ENCODE measurements around the gene MMP17.
"Not testable (repeated sequence)": the region's sequence is repeated elsewhere in the genome, so short reads cannot be mapped to it uniquely, and the experiment has no call there.

The MMP17 gene

GRCh38 chr12:131799828-131800593 lies 28.2 kb upstream of the MMP17 start:
- Histone ChIP-seq H3K27me3 (ENCODE audit: control insufficient read depth, insufficient read depth, low read length) (no peaks in the 10 kb centered on the region), H3K27ac (ENCODE audit: low read length) (no peak overlapping the region), H3K9me3 (ENCODE audit: control insufficient read depth, insufficient read depth, low read length) (no peaks in the 10 kb centered on the region), H3K4me3 (ENCODE audit: low read length) (no peak overlapping the region), H3K4me1 (ENCODE audit: control insufficient read depth, insufficient read depth, low read length) (peaks cover 8% of the 10 kb centered on the region; the same call in 1 of the 2 replicates), H3K36me3 (ENCODE audit: control insufficient read depth, insufficient read depth, low read length) (peaks cover 7% of the 10 kb centered on the region; the same call in 1 of the 2 replicates)
- no CpG with 5 or more reads among the region's 29 CpGs for WGBS (ENCODE audit: insufficient coverage, insufficient read length)
- DNase-seq (ENCODE audit: low read depth, low spot score) = no peak

GRCh38 chr12:131800594-131801135 lies 27.5 kb upstream of the MMP17 start:
- no CpG with 5 or more reads among the region's 20 CpGs for WGBS (ENCODE audit: insufficient coverage, insufficient read length)
- Histone ChIP-seq H3K27ac (ENCODE audit: low read length) (no peak overlapping the region), H3K36me3 (ENCODE audit: control insufficient read depth, insufficient read depth, low read length) (peaks cover 7% of the 10 kb centered on the region; the same call in 1 of the 2 replicates), H3K4me1 (ENCODE audit: control insufficient read depth, insufficient read depth, low read length) (peaks cover 2% of the 10 kb centered on the region; the same call in 1 of the 2 replicates), H3K9me3 (ENCODE audit: control insufficient read depth, insufficient read depth, low read length) (no peaks in the 10 kb centered on the region), H3K27me3 (ENCODE audit: control insufficient read depth, insufficient read depth, low read length) (no peaks in the 10 kb centered on the region), H3K4me3 (ENCODE audit: low read length) (no peak overlapping the region)
- no peak for DNase-seq (ENCODE audit: low read depth, low spot score)

- peaks cover 2% of the 10 kb centered on the region; the same call in 1 of the 2 replicates for H3K4me1 ChIP-seq (ENCODE audit: control insufficient read depth, insufficient read depth, low read length)
- no peak for DNase-seq (ENCODE audit: low read depth, low spot score)
- no CpG with 5 or more reads among the region's 35 CpGs for WGBS (ENCODE audit: insufficient coverage, insufficient read length)
- no peak overlapping the region for H3K4me3 ChIP-seq (ENCODE audit: low read length)
- H3K9me3 ChIP-seq (ENCODE audit: control insufficient read depth, insufficient read depth, low read length) = no peaks in the 10 kb centered on the region
- H3K36me3 ChIP-seq (ENCODE audit: control insufficient read depth, insufficient read depth, low read length) = peaks cover 7% of the 10 kb centered on the region; the same call in 1 of the 2 replicates
- no peak overlapping the region for H3K27ac ChIP-seq (ENCODE audit: low read length)
- no peaks in the 10 kb centered on the region for H3K27me3 ChIP-seq (ENCODE audit: control insufficient read depth, insufficient read depth, low read length)
These were observed 26.8 kb upstream of the MMP17 start for GRCh38 chr12:131801254-131801866.

GRCh38 chr12:131803961-131804521 lies 24.2 kb upstream of the MMP17 start:
- Histone ChIP-seq H3K36me3 (ENCODE audit: control insufficient read depth, insufficient read depth, low read length) (peaks cover 3% of the 10 kb centered on the region; the same call in 1 of the 2 replicates), H3K4me3 (ENCODE audit: low read length) (no peak overlapping the region), H3K27me3 (ENCODE audit: control insufficient read depth, insufficient read depth, low read length) (no peaks in the 10 kb centered on the region), H3K4me1 (ENCODE audit: control insufficient read depth, insufficient read depth, low read length) (peaks cover 2% of the 10 kb centered on the region; the same call in 1 of the 2 replicates), H3K9me3 (ENCODE audit: control insufficient read depth, insufficient read depth, low read length) (no peaks in the 10 kb centered on the region), H3K27ac (ENCODE audit: low read length) (no peak overlapping the region)
- no peak for DNase-seq (ENCODE audit: low read depth, low spot score)
- no CpG with 5 or more reads among the region's 11 CpGs for WGBS (ENCODE audit: insufficient coverage, insufficient read length)

- no peaks in the 10 kb centered on the region for H3K27me3 ChIP-seq (ENCODE audit: control insufficient read depth, insufficient read depth, low read length)
- peaks cover 2% of the 10 kb centered on the region; the same call in 1 of the 2 replicates for H3K4me1 ChIP-seq (ENCODE audit: control insufficient read depth, insufficient read depth, low read length)
- no peak for DNase-seq (ENCODE audit: low read depth, low spot score)
- no peak overlapping the region for H3K27ac ChIP-seq (ENCODE audit: low read length)
- no CpG with 5 or more reads among the region's 5 CpGs for WGBS (ENCODE audit: insufficient coverage, insufficient read length)
- no peaks in the 10 kb centered on the region for H3K36me3 ChIP-seq (ENCODE audit: control insufficient read depth, insufficient read depth, low read length)
- H3K4me3 ChIP-seq (ENCODE audit: low read length) = no peak overlapping the region
- no peaks in the 10 kb centered on the region for H3K9me3 ChIP-seq (ENCODE audit: control insufficient read depth, insufficient read depth, low read length)
These were observed 22.8 kb upstream of the MMP17 start for GRCh38 chr12:131805421-131805820.

- Histone ChIP-seq H3K4me3 (ENCODE audit: low read length) (no peak overlapping the region), H3K27ac (ENCODE audit: low read length) (no peak overlapping the region), H3K36me3 (ENCODE audit: control insufficient read depth, insufficient read depth, low read length) (no peaks in the 10 kb centered on the region), H3K27me3 (ENCODE audit: control insufficient read depth, insufficient read depth, low read length) (no peaks in the 10 kb centered on the region), H3K4me1 (ENCODE audit: control insufficient read depth, insufficient read depth, low read length) (peaks cover 5% of the 10 kb centered on the region), H3K9me3 (ENCODE audit: control insufficient read depth, insufficient read depth, low read length) (no peaks in the 10 kb centered on the region)
- WGBS (ENCODE audit: insufficient coverage, insufficient read length) = no CpG with 5 or more reads among the region's 7 CpGs
- no peak for DNase-seq (ENCODE audit: low read depth, low spot score)
These were observed 21.5 kb upstream of the MMP17 start for GRCh38 chr12:131806674-131807073.

- no peak for DNase-seq (ENCODE audit: low read depth, low spot score)
- no peaks in the 10 kb centered on the region for H3K9me3 ChIP-seq (ENCODE audit: control insufficient read depth, insufficient read depth, low read length)
- WGBS (ENCODE audit: insufficient coverage, insufficient read length) = no CpG with 5 or more reads among the region's 44 CpGs
- peaks cover 5% of the 10 kb centered on the region for H3K4me1 ChIP-seq (ENCODE audit: control insufficient read depth, insufficient read depth, low read length)
- H3K27me3 ChIP-seq (ENCODE audit: control insufficient read depth, insufficient read depth, low read length) = no peaks in the 10 kb centered on the region
- H3K36me3 ChIP-seq (ENCODE audit: control insufficient read depth, insufficient read depth, low read length) = no peaks in the 10 kb centered on the region
- H3K27ac ChIP-seq (ENCODE audit: low read length) = no peak overlapping the region
- H3K4me3 ChIP-seq (ENCODE audit: low read length) = no peak overlapping the region
These were observed 19.3 kb upstream of the MMP17 start for GRCh38 chr12:131808744-131809371.

GRCh38 chr12:131809476-131810254 lies 18.5 kb upstream of the MMP17 start:
- not testable (repeated sequence) for H3K9me3 ChIP-seq (ENCODE audit: control insufficient read depth, insufficient read depth, low read length); H3K27ac ChIP-seq (ENCODE audit: low read length); H3K4me3 ChIP-seq (ENCODE audit: low read length); DNase-seq (ENCODE audit: low read depth, low spot score); H3K36me3 ChIP-seq (ENCODE audit: control insufficient read depth, insufficient read depth, low read length); H3K27me3 ChIP-seq (ENCODE audit: control insufficient read depth, insufficient read depth, low read length); H3K4me1 ChIP-seq (ENCODE audit: control insufficient read depth, insufficient read depth, low read length)
- no CpG with 5 or more reads among the region's 9 CpGs for WGBS (ENCODE audit: insufficient coverage, insufficient read length)

- no peaks in the 10 kb centered on the region for H3K36me3 ChIP-seq (ENCODE audit: control insufficient read depth, insufficient read depth, low read length)
- no peaks in the 10 kb centered on the region for H3K9me3 ChIP-seq (ENCODE audit: control insufficient read depth, insufficient read depth, low read length)
- H3K27ac ChIP-seq (ENCODE audit: low read length) = no peak overlapping the region
- peaks cover 3% of the 10 kb centered on the region for H3K4me1 ChIP-seq (ENCODE audit: control insufficient read depth, insufficient read depth, low read length)
- no peaks in the 10 kb centered on the region for H3K27me3 ChIP-seq (ENCODE audit: control insufficient read depth, insufficient read depth, low read length)
- DNase-seq (ENCODE audit: low read depth, low spot score) = no peak
- no peak overlapping the region for H3K4me3 ChIP-seq (ENCODE audit: low read length)
- no CpG with 5 or more reads among the region's 13 CpGs for WGBS (ENCODE audit: insufficient coverage, insufficient read length)
These were observed 17.5 kb upstream of the MMP17 start for GRCh38 chr12:131810726-131811125.
